Activated CD8-positive, alpha-beta T cell treated with anti-CD3 and anti-CD28 coated beads for 36 hours (primary cell): ENCODE results near the gene FAM222B. TPM values are rescaled to one million over a fixed set of nuclear protein-coding genes. Genes with fewer than 3 reads are reported as not detected.

Source experiments
- ATAC-seq: fragments of 200-7000 bp; cut with Tn5 transposase; one replicate; pipeline ENCODE4 v1.10.0; 2021; ENCODE audit warnings: mild to moderate bottlenecking, moderate library complexity
- CTCF ChIA-PET: fragments of 350-600 bp; sonication (Branson Sonifier 250); formaldehyde crosslinking; loops from one replicate; lab custom pipeline; 2021; ENCODE audit warnings: antibody characterized with exemption; lab: Charles Lee
- POLR2A ChIA-PET: fragments of 350-600 bp; sonication (Branson Sonifier 250); formaldehyde crosslinking; loops from one replicate; lab custom pipeline; 2021; ENCODE audit warnings: antibody characterized with exemption; lab: Charles Lee
- DNase-seq: peaks from one replicate; pipeline ENCODE4 v3.0.0-alpha.2; 2020
- H3K27ac Mint-ChIP-seq: one replicate; pipeline ENCODE4 v1.8.0; 2021; ENCODE audit warnings: mild to moderate bottlenecking, mixed read lengths
- H3K27me3 Mint-ChIP-seq: one replicate; pipeline ENCODE4 v1.8.0; 2021; ENCODE audit warnings: mixed read lengths
- H3K36me3 Mint-ChIP-seq: one replicate; pipeline ENCODE4 v1.8.0; 2021; ENCODE audit warnings: low read depth, mixed read lengths
- H3K4me1 Mint-ChIP-seq: one replicate; pipeline ENCODE4 v1.8.0; 2021; ENCODE audit warnings: low read depth, mixed read lengths
- H3K4me3 Mint-ChIP-seq: one replicate; pipeline ENCODE4 v1.8.0; 2021; ENCODE audit warnings: mild to moderate bottlenecking, moderate library complexity, mixed read lengths
- H3K9me3 Mint-ChIP-seq: one replicate; pipeline ENCODE4 v1.8.0; 2021; ENCODE audit warnings: mixed read lengths
- CTCF ChIP-seq: fragments of 200-600 bp; IDR thresholded peaks from one replicate; pipeline ENCODE4 v1.8.0; 2022; ENCODE audit warnings: antibody characterized with exemption, mild to moderate bottlenecking
- intact Hi-C: fragments of 100-400 bp; cut with micrococcal nuclease; formaldehyde crosslinking; loops from one replicate; pipeline ENCODE4 v1.10.0; 2022
- total RNA-seq, 2 experiments: library from RNA; stranded (reverse); gene quantifications; one replicate each; pipeline ENCODE4 v1.2.3, GENCODE V29; 2021

FAM222B gene
- total RNA-seq, 2 experiments from 2014 or later, result 14.7 to 15.2 TPM

- Mint-ChIP-seq H3K9me3 (no peaks in the 10 kb centered on the region), H3K27me3 (no peaks in the 10 kb centered on the region), H3K36me3 (peaks cover 16% of the 10 kb centered on the region), H3K27ac (no peak overlapping the region), H3K4me3 (no peak overlapping the region), H3K4me1 (peaks cover 3% of the 10 kb centered on the region)
- DNase-seq (no peak), ATAC-seq (no peak)
- no peak for TF ChIP-seq CTCF
- ChIA-PET POLR2A (interaction anchor here (0.6 to 2.6 kb wide), 3 partner anchors 10 to 217 kb away, joined by 3 to 10 read pairs (median 3); no protein-coding TSS in a partner anchor), CTCF (interaction anchor here (1.4 kb wide), 1 partner anchor 30 kb away, joined by 8 read pairs; the partner anchor contains the start of gene TLCD1)
- intact Hi-C loops, result no loop called here
These were observed 86.4 kb downstream of the FAM222B start for GRCh38 chr17:28756049-28756804.

- Mint-ChIP-seq H3K27ac (no peak overlapping the region), H3K4me3 (no peak overlapping the region), H3K36me3 (peaks cover 19% of the 10 kb centered on the region), H3K27me3 (no peaks in the 10 kb centered on the region), H3K9me3 (no peaks in the 10 kb centered on the region), H3K4me1 (peaks cover 6% of the 10 kb centered on the region)
- DNase-seq (no peak), ATAC-seq (no peak)
- ChIA-PET CTCF (interaction anchor here (7.9 kb wide), 1 partner anchor 8 kb away, joined by 109 read pairs; no protein-coding TSS in a partner anchor), POLR2A (no interaction called here)
- no peak for TF ChIP-seq CTCF
- intact Hi-C loops, result no loop called here
These were observed 87.1 kb downstream of the FAM222B start for GRCh38 chr17:28755486-28755885.

GRCh38 chr17:28751600-28752366 lies 90.8 kb downstream of the FAM222B start:
- no peak overlapping the region for H3K27ac Mint-ChIP-seq
- ATAC-seq, result no peak
- CTCF ChIA-PET, result interaction anchor here (0.6 to 17.1 kb wide), 15 partner anchors 8 to 175 kb away, joined by 3 to 609 read pairs (median 3); partner anchors contain the start of genes BLTP2, DHRS13, FAM222B and NEK8
- H3K36me3 Mint-ChIP-seq, result peaks cover 36% of the 10 kb centered on the region
- DNase-seq, result no peak
- peaks cover 36% of the 10 kb centered on the region for H3K4me1 Mint-ChIP-seq
- POLR2A ChIA-PET, result interaction anchor here (0.8 to 20.7 kb wide), 9 partner anchors 10 to 174 kb away, joined by 3 to 480 read pairs (median 4); partner anchors contain the start of genes NEK8, RPL23A and TLCD1
- H3K9me3 Mint-ChIP-seq, result no peaks in the 10 kb centered on the region
- intact Hi-C loops, result no loop called here
- no peaks in the 10 kb centered on the region for H3K27me3 Mint-ChIP-seq
- H3K4me3 Mint-ChIP-seq, result no peak overlapping the region
- no peak for TF ChIP-seq CTCF

DNA sequence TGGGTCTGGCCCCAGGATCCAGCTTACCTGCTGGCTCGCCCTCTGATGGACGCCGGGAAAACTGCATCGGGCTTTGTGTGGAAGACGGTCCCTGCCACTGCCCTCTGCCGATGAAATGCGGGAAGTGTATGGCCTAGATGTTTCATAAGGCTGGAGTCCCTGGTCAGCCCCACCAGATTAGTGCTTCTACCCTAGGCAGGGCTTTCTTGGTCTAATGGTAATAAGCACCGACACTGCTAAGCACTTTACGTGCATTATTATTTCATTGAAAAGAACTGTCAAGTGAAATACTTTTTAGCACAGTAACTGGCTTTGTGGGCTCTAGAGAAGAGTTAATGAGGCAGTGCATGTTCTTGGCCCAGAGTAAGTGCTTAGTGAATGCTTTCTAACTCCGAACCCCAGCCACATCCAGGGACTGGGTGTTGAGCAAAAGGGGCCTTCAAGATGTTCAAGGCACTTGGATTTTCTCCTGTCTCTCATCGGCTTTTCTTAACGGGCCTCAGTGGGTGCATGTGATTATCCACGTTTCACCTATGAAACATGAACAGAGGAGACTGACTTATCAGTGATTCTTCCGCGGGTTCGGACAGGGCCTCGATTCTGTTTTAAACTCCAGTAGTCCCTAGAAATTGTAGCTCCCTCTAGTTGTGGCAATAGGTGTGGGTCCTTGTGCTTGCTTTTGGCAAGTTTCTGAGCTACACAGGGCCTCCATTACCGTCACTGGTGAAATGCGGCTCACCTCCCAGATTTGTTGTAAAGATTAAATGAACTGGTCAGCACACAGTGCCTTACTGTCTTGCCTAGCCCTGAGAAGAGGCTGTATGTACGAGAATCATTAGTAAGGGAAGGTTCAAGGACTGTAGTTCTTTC lies 92.2 kb downstream of the FAM222B start:
- no peak overlapping the region for H3K4me3 Mint-ChIP-seq
- no peaks in the 10 kb centered on the region for H3K9me3 Mint-ChIP-seq
- H3K4me1 Mint-ChIP-seq, result peaks cover 46% of the 10 kb centered on the region
- CTCF ChIA-PET, result interaction anchor here (0.6 to 17.1 kb wide), 34 partner anchors 11 to 201 kb away, joined by 3 to 609 read pairs (median 4); partner anchors contain the start of genes BLTP2, FAM222B, NEK8 and PHF12
- no peaks in the 10 kb centered on the region for H3K27me3 Mint-ChIP-seq
- ATAC-seq (peak; percentile 93), DNase-seq (peak; percentile 98)
- intact Hi-C loops, result loop anchor here (1.0 kb wide), 1 partner anchor 23 kb away; no protein-coding TSS in a partner anchor
- peak overlapping the region; percentile 38 for H3K27ac Mint-ChIP-seq
- TF ChIP-seq CTCF, result peak; percentile 100
- POLR2A ChIA-PET, result interaction anchor here (0.7 to 20.7 kb wide), 9 partner anchors 12 to 724 kb away, joined by 3 to 480 read pairs (median 3); partner anchors contain the start of genes NEK8, PROCA1, RPL23A and TLCD1
- H3K36me3 Mint-ChIP-seq, result peaks cover 46% of the 10 kb centered on the region
